MM.1S (cell line): Measurements from ENCODE around the gene RNF220.

ENCODE experiments used
- DNase-seq: peaks from one replicate; pipeline ENCODE4 v3.0.0-alpha.2; 2015
- H2AFZ ChIP-seq: fragments of 300-600 bp; sonication (generic); 2 replicates; pipeline ENCODE4 v1.6.0; 2016; ENCODE audit warnings: antibody characterized with exemption, low read length
- H3F3A ChIP-seq: fragments of 300-600 bp; sonication (generic); 2 replicates; pipeline ENCODE4 v1.6.1; 2016; ENCODE audit warnings: mild to moderate bottlenecking, antibody characterized with exemption, low read length, moderate library complexity, mixed read lengths; ENCODE audit not compliant: insufficient read depth
- H3K27ac ChIP-seq: fragments of 300-600 bp; sonication (generic); 2 replicates; pipeline ENCODE4 v1.5.1; 2016; ENCODE audit warnings: mild to moderate bottlenecking, low read length
- H3K27me3 ChIP-seq: fragments of 300-600 bp; sonication (generic); replicated peaks from 2 replicates; pipeline ENCODE4 v1.6.0; 2016; ENCODE audit warnings: low read length; ENCODE audit not compliant: insufficient read depth
- H3K36me3 ChIP-seq: fragments of 300-600 bp; sonication (generic); replicated peaks from 2 replicates; pipeline ENCODE4 v1.6.1; 2016; ENCODE audit warnings: mild to moderate bottlenecking, low read length, mixed read lengths; ENCODE audit not compliant: insufficient read depth
- H3K4me1 ChIP-seq: fragments of 300-600 bp; sonication (generic); 2 replicates; pipeline ENCODE4 v1.6.1; 2016; ENCODE audit warnings: low read length, mixed read lengths
- H3K4me2 ChIP-seq: fragments of 300-600 bp; sonication (generic); 2 replicates; pipeline ENCODE4 v1.6.0; 2016; ENCODE audit warnings: low read depth, low read length
- H3K4me3 ChIP-seq: fragments of 300-600 bp; sonication (generic); 2 replicates; pipeline ENCODE4 v1.5.1; 2016; ENCODE audit warnings: low read length, mixed read lengths
- H3K79me2 ChIP-seq: fragments of 300-600 bp; sonication (generic); 2 replicates; pipeline ENCODE4 v1.6.1; 2016; ENCODE audit warnings: mixed run types, low read length, mixed read lengths
- H3K9ac ChIP-seq: fragments of 300-600 bp; sonication (generic); 2 replicates; pipeline ENCODE4 v1.6.1; 2016; ENCODE audit warnings: low read length, mixed read lengths
- H3K9me2 ChIP-seq: fragments of 300-600 bp; sonication (generic); replicated peaks from 2 replicates; pipeline ENCODE4 v1.6.1; 2016; ENCODE audit warnings: mild to moderate bottlenecking, low read length, mixed read lengths; ENCODE audit not compliant: insufficient read depth
- H3K9me3 ChIP-seq: fragments of 300-600 bp; sonication (generic); replicated peaks from 2 replicates; pipeline ENCODE4 v1.6.1; 2016; ENCODE audit warnings: mild to moderate bottlenecking, low read length, mixed read lengths; ENCODE audit not compliant: insufficient read depth
- H4K20me1 ChIP-seq: fragments of 300-600 bp; sonication (generic); 2 replicates; pipeline ENCODE4 v1.6.1; 2016; ENCODE audit warnings: mild to moderate bottlenecking, low read length, moderate library complexity, mixed read lengths; ENCODE audit not compliant: insufficient read depth
- EZH2 ChIP-seq: fragments of 300-600 bp; sonication (generic); optimal IDR thresholded peaks from 2 replicates; pipeline ENCODE3; 2017; ENCODE audit warnings: low read depth, mild to moderate bottlenecking, antibody characterized with exemption, low read length, mixed read lengths
- EZH2phosphoT487 ChIP-seq: fragments of 300-600 bp; sonication (generic); IDR thresholded peaks from 2 replicates; pipeline ENCODE4 v1.6.1; 2018; ENCODE audit warnings: antibody characterized with exemption, low read length
- TF ChIP-seq, protein P1 (sequence below): fragments of 300-600 bp; sonication (generic); IDR thresholded peaks from 2 replicates; pipeline ENCODE4 v1.5.1; 2016; ENCODE audit warnings: antibody characterized with exemption, low read length, mixed read lengths

The RNF220 gene

DNA sequence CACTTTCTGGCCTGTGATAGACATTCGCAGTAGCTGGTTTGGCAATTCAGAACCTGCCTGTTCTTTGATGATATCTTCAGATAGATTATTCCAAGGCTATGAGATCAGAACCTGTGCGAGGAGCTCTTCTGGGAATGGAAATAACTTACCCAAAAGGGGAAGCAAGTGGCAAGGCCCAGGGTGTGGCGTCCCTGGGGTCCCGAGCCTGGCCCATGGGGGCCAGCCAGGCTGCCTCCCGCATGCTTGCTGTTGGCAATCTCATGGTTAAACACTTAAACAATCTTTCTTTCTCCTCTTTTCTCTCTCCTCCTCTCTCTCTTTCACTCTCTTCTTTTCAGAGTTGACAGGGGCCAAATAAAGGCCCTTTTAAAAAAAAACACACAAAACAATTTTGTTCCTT is 108.1 kb downstream of the RNF220 start:
- no peaks in the 10 kb centered on the region for H3K79me2 ChIP-seq
- no peak overlapping the region for H3K27ac ChIP-seq
- no peaks in the 10 kb centered on the region for H3K4me1 ChIP-seq
- no peak overlapping the region for H2AFZ ChIP-seq
- TF ChIP-seq EZH2 (no peak), EZH2phosphoT487 (no peak)
- TF ChIP-seq, protein P1, sequence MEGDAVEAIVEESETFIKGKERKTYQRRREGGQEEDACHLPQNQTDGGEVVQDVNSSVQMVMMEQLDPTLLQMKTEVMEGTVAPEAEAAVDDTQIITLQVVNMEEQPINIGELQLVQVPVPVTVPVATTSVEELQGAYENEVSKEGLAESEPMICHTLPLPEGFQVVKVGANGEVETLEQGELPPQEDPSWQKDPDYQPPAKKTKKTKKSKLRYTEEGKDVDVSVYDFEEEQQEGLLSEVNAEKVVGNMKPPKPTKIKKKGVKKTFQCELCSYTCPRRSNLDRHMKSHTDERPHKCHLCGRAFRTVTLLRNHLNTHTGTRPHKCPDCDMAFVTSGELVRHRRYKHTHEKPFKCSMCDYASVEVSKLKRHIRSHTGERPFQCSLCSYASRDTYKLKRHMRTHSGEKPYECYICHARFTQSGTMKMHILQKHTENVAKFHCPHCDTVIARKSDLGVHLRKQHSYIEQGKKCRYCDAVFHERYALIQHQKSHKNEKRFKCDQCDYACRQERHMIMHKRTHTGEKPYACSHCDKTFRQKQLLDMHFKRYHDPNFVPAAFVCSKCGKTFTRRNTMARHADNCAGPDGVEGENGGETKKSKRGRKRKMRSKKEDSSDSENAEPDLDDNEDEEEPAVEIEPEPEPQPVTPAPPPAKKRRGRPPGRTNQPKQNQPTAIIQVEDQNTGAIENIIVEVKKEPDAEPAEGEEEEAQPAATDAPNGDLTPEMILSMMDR, result no peak
- no peaks in the 10 kb centered on the region for H3K9me3 ChIP-seq
- no peak overlapping the region for H3K4me3 ChIP-seq
- H3K4me2 ChIP-seq, result no peak overlapping the region
- peaks cover 8% of the 10 kb centered on the region for H3K27me3 ChIP-seq
- no peaks in the 10 kb centered on the region for H4K20me1 ChIP-seq
- no peaks in the 10 kb centered on the region for H3K36me3 ChIP-seq
- no peaks in the 10 kb centered on the region for H3F3A ChIP-seq
- no peak for DNase-seq
- H3K9ac ChIP-seq, result no peak overlapping the region
- H3K9me2 ChIP-seq, result no peaks in the 10 kb centered on the region

DNA sequence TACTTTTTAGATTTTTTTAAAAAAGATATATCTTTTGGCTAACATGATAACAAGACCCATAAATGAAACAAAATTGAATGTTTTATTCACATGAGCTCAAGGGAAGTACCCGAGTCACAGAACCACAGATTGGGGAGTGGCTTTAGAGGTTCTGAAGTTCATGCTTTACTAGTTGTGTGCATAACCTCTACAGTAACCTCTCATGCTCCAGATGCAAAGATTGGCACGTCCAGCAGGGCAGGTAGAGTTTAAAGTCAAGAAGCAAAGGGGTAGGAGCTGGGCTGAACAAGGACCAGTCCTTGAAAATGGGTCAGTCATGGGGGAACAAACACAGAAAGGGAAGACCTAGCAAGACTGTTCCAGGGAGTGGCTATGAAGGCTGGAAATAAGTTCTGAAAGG is 109.6 kb downstream of the RNF220 start:
- Histone ChIP-seq H3K27ac (no peak overlapping the region), H3K4me1 (no peaks in the 10 kb centered on the region), H3K9me2 (no peaks in the 10 kb centered on the region), H2AFZ (no peak overlapping the region), H4K20me1 (no peaks in the 10 kb centered on the region), H3K79me2 (no peaks in the 10 kb centered on the region), H3K4me3 (no peak overlapping the region), H3K36me3 (no peaks in the 10 kb centered on the region), H3K4me2 (no peak overlapping the region), H3F3A (no peaks in the 10 kb centered on the region), H3K9me3 (no peaks in the 10 kb centered on the region), H3K9ac (no peak overlapping the region), H3K27me3 (no peaks in the 10 kb centered on the region)
- TF ChIP-seq, protein P1, result no peak
- no peak for TF ChIP-seq EZH2
- no peak for TF ChIP-seq EZH2phosphoT487
- no peak for DNase-seq

DNA sequence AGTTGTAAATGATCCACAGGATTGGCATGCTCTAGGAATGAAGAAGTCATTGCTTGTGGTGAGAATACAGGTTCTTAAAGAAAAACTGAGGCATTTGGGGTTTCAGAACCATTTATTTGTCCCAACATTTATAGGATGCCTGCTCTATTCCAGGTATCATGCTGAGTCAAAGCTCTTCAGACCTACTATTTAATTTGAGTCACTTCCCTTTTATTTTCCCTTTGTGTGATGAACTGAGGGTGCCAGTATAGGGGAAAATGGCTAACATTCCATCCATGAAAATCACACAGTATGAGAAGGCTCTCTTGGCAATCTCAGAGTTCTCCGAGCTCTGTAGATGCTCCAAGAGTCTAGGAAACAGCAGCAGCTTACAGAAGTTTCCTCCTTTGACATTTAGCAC is 110.4 kb downstream of the RNF220 start:
- H3F3A ChIP-seq, result no peaks in the 10 kb centered on the region
- no peaks in the 10 kb centered on the region for H3K4me1 ChIP-seq
- no peaks in the 10 kb centered on the region for H4K20me1 ChIP-seq
- no peaks in the 10 kb centered on the region for H3K36me3 ChIP-seq
- H3K9ac ChIP-seq, result no peak overlapping the region
- no peak for DNase-seq
- no peaks in the 10 kb centered on the region for H3K79me2 ChIP-seq
- H3K9me3 ChIP-seq, result no peaks in the 10 kb centered on the region
- H2AFZ ChIP-seq, result no peak overlapping the region
- TF ChIP-seq, protein P1, result no peak
- TF ChIP-seq EZH2phosphoT487 (no peak), EZH2 (no peak)
- H3K9me2 ChIP-seq, result no peaks in the 10 kb centered on the region
- H3K27ac ChIP-seq, result no peak overlapping the region
- H3K4me2 ChIP-seq, result no peak overlapping the region
- H3K4me3 ChIP-seq, result no peak overlapping the region
- H3K27me3 ChIP-seq, result no peaks in the 10 kb centered on the region
